A673 (cell line): ENCODE data around the gene GOT2.
"Not testable (repeated sequence)": the region's sequence is repeated elsewhere in the genome, so short reads cannot be mapped to it uniquely, and the experiment has no call there.

ENCODE experiments used
- CTCF ChIP-seq: fragments of 300-800, 200-600 bp; sonication (generic); conservative IDR thresholded peaks from 2 replicates; pipeline ENCODE4 v1.5.1; 2017; ENCODE audit warnings: low read depth, mild to moderate bottlenecking, antibody characterized with exemption, low read length, moderate library complexity, mixed read lengths
- EZH2 ChIP-seq: fragments of 200-600 bp; sonication (generic); IDR thresholded peaks from 2 replicates; pipeline ENCODE4 v1.6.1; 2017; ENCODE audit warnings: borderline replicate concordance, low read depth, mild to moderate bottlenecking, mixed read lengths, antibody characterized with exemption, low read length; ENCODE audit not compliant: poor library complexity, severe bottlenecking

GRCh38 chr16:58736341-58736740 is 2.2 kb upstream of the GOT2 start:
- not testable (repeated sequence) for TF ChIP-seq CTCF, EZH2
